Cardiac muscle cell (in vitro differentiated cells and primary cell): ENCODE data around the gene KIF14. TPM values are rescaled to one million over a fixed set of nuclear protein-coding genes. Genes with fewer than 3 reads are reported as not detected.

Experiments used
- DNase-seq, 2 donors: peaks; one replicate each; pipeline versions ENCODE4 v3.0.0 to v3.0.0-alpha.2; 2010 to 2017; ENCODE audit warnings: low read depth in 1 of 2, low spot score in 1 of 2
- H3K27ac ChIP-seq: fragments of 200-600 bp; sonication (generic); 2 replicates; pipeline ENCODE4 v1.5.1; 2016
- H3K27me3 ChIP-seq: fragments of 200-600 bp; sonication (generic); 2 replicates; pipeline ENCODE4 v1.6.0; 2016; ENCODE audit warnings: control low read depth
- H3K36me3 ChIP-seq: fragments of 200-600 bp; sonication (generic); 2 replicates; pipeline ENCODE4 v1.5.1; 2016; ENCODE audit warnings: control low read depth
- H3K4me1 ChIP-seq: fragments of 200-600 bp; sonication (generic); 2 replicates; pipeline ENCODE4 v1.8.1; 2017; ENCODE audit warnings: low read depth, mild to moderate bottlenecking, mixed run types
- H3K4me3 ChIP-seq: fragments of 200-600 bp; sonication (generic); 2 replicates; pipeline ENCODE4 v1.5.1; 2016; ENCODE audit warnings: mild to moderate bottlenecking
- H3K9me3 ChIP-seq: fragments of 200-600 bp; sonication (generic); 2 replicates; pipeline ENCODE4 v1.5.1; 2017; ENCODE audit warnings: low read depth, mild to moderate bottlenecking, control low read depth
- polyA plus RNA-seq: library from polyadenylated mRNA; unstranded; fragments of >200 nt; fragmentation: Nextera tagmentation; extraction: Ambion mirVana; gene quantifications from 2 replicates; pipeline ENCODE4 v1.2.1, GENCODE V29; 2016
- total RNA-seq: library from RNA; depleted of rRNA; stranded (reverse); fragments of >200 nt; gene quantifications from 2 replicates; pipeline ENCODE4 v1.2.3, GENCODE V29; 2016
- TF ChIP-seq, protein P1 (sequence below): IDR thresholded peaks from 2 replicates; pipeline ENCODE4 v1.5.1; 2012; ENCODE audit warnings: low read depth, mild to moderate bottlenecking, low read length

KIF14 gene
- total and polyA plus RNA-seq, 2 experiments from 2014 or later: 1.7 to 14.2 TPM

DNA sequence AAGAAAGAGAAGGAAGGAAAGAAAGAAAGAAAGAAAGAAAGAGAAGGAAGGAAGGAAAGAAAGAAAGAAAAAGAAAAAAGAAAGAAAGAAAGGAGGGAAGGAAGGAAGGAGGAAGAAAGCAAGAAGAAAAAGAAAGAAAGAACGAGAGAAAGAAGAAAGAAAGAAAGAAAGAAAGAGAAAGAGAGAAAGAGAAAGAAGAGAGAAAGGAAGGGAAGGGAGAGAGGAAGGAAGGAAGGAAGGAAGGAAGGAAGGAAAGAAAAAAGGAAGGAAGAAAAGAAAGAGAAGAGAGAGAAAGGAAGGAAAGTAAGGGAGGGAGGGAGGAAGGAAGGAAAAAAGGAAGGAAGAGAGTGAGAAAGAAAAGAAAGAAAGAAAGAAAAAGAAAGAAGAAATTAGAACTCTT, 115.3 kb downstream of the KIF14 start:
- Histone ChIP-seq H3K27ac (no peak overlapping the region), H3K4me1 (no peaks in the 10 kb centered on the region), H3K27me3 (peaks cover 5% of the 10 kb centered on the region), H3K9me3 (no peaks in the 10 kb centered on the region), H3K4me3 (no peak overlapping the region), H3K36me3 (no peaks in the 10 kb centered on the region)
- no peak for DNase-seq
- TF ChIP-seq, protein P1, sequence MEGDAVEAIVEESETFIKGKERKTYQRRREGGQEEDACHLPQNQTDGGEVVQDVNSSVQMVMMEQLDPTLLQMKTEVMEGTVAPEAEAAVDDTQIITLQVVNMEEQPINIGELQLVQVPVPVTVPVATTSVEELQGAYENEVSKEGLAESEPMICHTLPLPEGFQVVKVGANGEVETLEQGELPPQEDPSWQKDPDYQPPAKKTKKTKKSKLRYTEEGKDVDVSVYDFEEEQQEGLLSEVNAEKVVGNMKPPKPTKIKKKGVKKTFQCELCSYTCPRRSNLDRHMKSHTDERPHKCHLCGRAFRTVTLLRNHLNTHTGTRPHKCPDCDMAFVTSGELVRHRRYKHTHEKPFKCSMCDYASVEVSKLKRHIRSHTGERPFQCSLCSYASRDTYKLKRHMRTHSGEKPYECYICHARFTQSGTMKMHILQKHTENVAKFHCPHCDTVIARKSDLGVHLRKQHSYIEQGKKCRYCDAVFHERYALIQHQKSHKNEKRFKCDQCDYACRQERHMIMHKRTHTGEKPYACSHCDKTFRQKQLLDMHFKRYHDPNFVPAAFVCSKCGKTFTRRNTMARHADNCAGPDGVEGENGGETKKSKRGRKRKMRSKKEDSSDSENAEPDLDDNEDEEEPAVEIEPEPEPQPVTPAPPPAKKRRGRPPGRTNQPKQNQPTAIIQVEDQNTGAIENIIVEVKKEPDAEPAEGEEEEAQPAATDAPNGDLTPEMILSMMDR: no peak

Other genes starting within 250 kb of the KIF14 start
- gene ZNF281, start 210.7 kb downstream of the KIF14 start, total RNA-seq: 17.0 and 20.4 TPM in 2 replicates
- 19.8 and 34.9 TPM in 2 replicates for gene ZNF281, start 210.7 kb downstream of the KIF14 start, polyA plus RNA-seq
- 11.7 and 13.3 TPM in 2 replicates for gene DDX59, start 49.2 kb upstream of the KIF14 start, total RNA-seq
- 9.6 and 11.1 TPM in 2 replicates for gene DDX59, start 49.2 kb upstream of the KIF14 start, polyA plus RNA-seq
- 16.7 and 22.8 TPM in 2 replicates for gene CAMSAP2, start 118.1 kb upstream of the KIF14 start, total RNA-seq
- 12.6 and 13.6 TPM in 2 replicates for gene CAMSAP2, start 118.1 kb upstream of the KIF14 start, polyA plus RNA-seq